Endodermal cell (in vitro differentiated cells): ENCODE data around the gene CSRNP2. TPM values are rescaled to one million over a fixed set of nuclear protein-coding genes. Genes with fewer than 3 reads are reported as not detected.

Experiments used
- DNase-seq: peaks from one replicate; pipeline ENCODE4 v3.0.0-alpha.2; 2017
- H3K27ac ChIP-seq: 2 replicates; pipeline ENCODE4 v1.5.1; 2013; ENCODE audit warnings: mild to moderate bottlenecking, low read depth, low read length, moderate library complexity
- H3K27me3 ChIP-seq: 2 replicates; pipeline ENCODE4 v1.6.1; 2013; ENCODE audit warnings: mild to moderate bottlenecking, low read length, moderate library complexity; ENCODE audit not compliant: insufficient read depth, control insufficient read depth, poor library complexity, severe bottlenecking
- H3K36me3 ChIP-seq: 2 replicates; pipeline ENCODE4 v1.7.0; 2013; ENCODE audit warnings: mild to moderate bottlenecking, low read length, moderate library complexity; ENCODE audit not compliant: control insufficient read depth, insufficient read depth
- H3K4me1 ChIP-seq: one replicate; pipeline ENCODE4 v1.7.0; 2013; ENCODE audit warnings: low read length; ENCODE audit not compliant: control insufficient read depth, insufficient read depth
- H3K4me3 ChIP-seq: 2 replicates; pipeline ENCODE4 v1.5.1; 2013; ENCODE audit warnings: mild to moderate bottlenecking, low read length, moderate library complexity
- H3K9ac ChIP-seq: 2 replicates; pipeline ENCODE4 v1.6.1; 2013; ENCODE audit warnings: mild to moderate bottlenecking, low read length, moderate library complexity; ENCODE audit not compliant: poor library complexity, severe bottlenecking; ENCODE audit errors: extremely low read depth
- H3K9me3 ChIP-seq: 2 replicates; pipeline ENCODE4 v1.6.1; 2013; ENCODE audit warnings: mild to moderate bottlenecking, low read length, moderate library complexity; ENCODE audit not compliant: control insufficient read depth
- H3K27ac Mint-ChIP-seq: 2 replicates; pipeline ENCODE4 v1.8.0; 2020; ENCODE audit warnings: mixed read lengths
- H3K27me3 Mint-ChIP-seq: 2 replicates; pipeline ENCODE4 v1.8.0; 2021; ENCODE audit warnings: mild to moderate bottlenecking, mixed read lengths; ENCODE audit not compliant: insufficient read depth
- H3K36me3 Mint-ChIP-seq: 2 replicates; pipeline ENCODE4 v1.8.0; 2020; ENCODE audit warnings: low read depth, mixed read lengths
- H3K4me1 Mint-ChIP-seq: 2 replicates; pipeline ENCODE4 v1.8.0; 2020; ENCODE audit warnings: mixed read lengths
- H3K4me3 Mint-ChIP-seq: 2 replicates; pipeline ENCODE4 v1.8.0; 2020; ENCODE audit warnings: mild to moderate bottlenecking, moderate library complexity, mixed read lengths
- H3K9me3 Mint-ChIP-seq: 2 replicates; pipeline ENCODE4 v1.8.0; 2020; ENCODE audit warnings: mild to moderate bottlenecking, mixed read lengths
- CTCF ChIP-seq: fragments of 200-600 bp; sonication (generic); conservative IDR thresholded peaks from 2 replicates; pipeline ENCODE4 v1.5.0; 2021; ENCODE audit warnings: antibody characterized with exemption, mild to moderate bottlenecking
- WGBS, 2 experiments: methylation state at CpG; one replicate each; pipeline versions ENCODE4 v1.1.5 to v1.1.7; 2013; ENCODE audit warnings: missing lambda C conversion rate in 2 of 2, mixed read lengths in 1 of 2; ENCODE audit not compliant: insufficient coverage in 1 of 2, insufficient read length in 1 of 2; 5-methylcytosine and 5-hydroxymethylcytosine counted together
- total RNA-seq, 2 donors: library from RNA; stranded (reverse); fragmentation: NEBNext Ultra II Directional in 1 of 2; extraction: Animal tissue kit (Norgen Biotek cat#: 25700) in 1 of 2; gene quantifications; 2 replicates in 1 of 2; 3 replicates in 1 of 2; pipeline ENCODE4 v1.2.1, GENCODE V29; 2021

CSRNP2 gene
- total RNA-seq, 2 donors from 2014 or later: 45.7 to 52.1 TPM

GRCh38 chr12:51033048-51033447 is 50.3 kb downstream of the CSRNP2 start:
- DNase-seq: no peak
- H3K9me3 Mint-ChIP-seq: no peaks in the 10 kb centered on the region
- Histone ChIP-seq H3K4me1 (no peaks in the 10 kb centered on the region), H3K27me3 (no peaks in the 10 kb centered on the region), H3K36me3 (no peaks in the 10 kb centered on the region), H3K27ac (no peak overlapping the region), H3K9ac (no peak overlapping the region), H3K4me3 (no peak overlapping the region), H3K9me3 (no peaks in the 10 kb centered on the region)
- H3K27ac Mint-ChIP-seq: peak overlapping the region; percentile 30
- H3K4me1 Mint-ChIP-seq: peaks cover 4% of the 10 kb centered on the region
- H3K4me3 Mint-ChIP-seq: no peak overlapping the region
- no peak for TF ChIP-seq CTCF
- no peaks in the 10 kb centered on the region for H3K27me3 Mint-ChIP-seq
- WGBS, 2 experiments: 80 to 95% methylated on average over 1 to 2 of the region's 2 CpGs
- H3K36me3 Mint-ChIP-seq: no peaks in the 10 kb centered on the region

GRCh38 chr12:51028813-51029150 is 54.6 kb downstream of the CSRNP2 start:
- Histone ChIP-seq H3K9me3 (no peaks in the 10 kb centered on the region), H3K9ac (no peak overlapping the region), H3K27me3 (no peaks in the 10 kb centered on the region), H3K36me3 (no peaks in the 10 kb centered on the region), H3K4me3 (no peak overlapping the region), H3K4me1 (no peaks in the 10 kb centered on the region), H3K27ac (no peak overlapping the region)
- Mint-ChIP-seq H3K27ac (no peak overlapping the region), H3K4me1 (peaks cover 24% of the 10 kb centered on the region), H3K4me3 (no peak overlapping the region), H3K9me3 (no peaks in the 10 kb centered on the region), H3K36me3 (no peaks in the 10 kb centered on the region), H3K27me3 (no peaks in the 10 kb centered on the region)
- TF ChIP-seq CTCF: no peak
- WGBS, 2 experiments: 89 to 100% methylated on average over 2 to 5 of the region's 5 CpGs
- no peak for DNase-seq

- no peaks in the 10 kb centered on the region for H3K9me3 ChIP-seq
- DNase-seq: peak; percentile 84
- Mint-ChIP-seq H3K4me1 (peaks cover 24% of the 10 kb centered on the region), H3K9me3 (no peaks in the 10 kb centered on the region), H3K27me3 (no peaks in the 10 kb centered on the region), H3K4me3 (no peak overlapping the region), H3K27ac (no peak overlapping the region), H3K36me3 (no peaks in the 10 kb centered on the region)
- no peaks in the 10 kb centered on the region for H3K27me3 ChIP-seq
- H3K9ac ChIP-seq: no peak overlapping the region
- H3K36me3 ChIP-seq: no peaks in the 10 kb centered on the region
- H3K4me1 ChIP-seq: no peaks in the 10 kb centered on the region
- no peak overlapping the region for H3K27ac ChIP-seq
- TF ChIP-seq CTCF: peak; percentile 70
- no peak overlapping the region for H3K4me3 ChIP-seq
- 47% methylated on average over 5 to 9 of the region's 9 CpGs for WGBS, 2 experiments
Measured at GRCh38 chr12:51028126-51028812, 55.1 kb downstream of the CSRNP2 start.
